ENCODE data around the gene AGT.
A peak's percentile ranks its signal among the peaks of the same experiment; 100 is the strongest.

- peak in 1 of 3 experiments; percentile 50; a peak in 1 of 6 replicates for TF ChIP-seq CTCF (IDR thresholded peaks at IDR 0.05 in 2 of 3, conservative IDR thresholded peaks at IDR 0.05 in 1 of 3; ENCODE audit: borderline replicate concordance in 1 of 3, insufficient read depth in 1 of 3, low read depth in 2 of 3, low read length in 2 of 3)
- TF ChIP-seq EGR1 (IDR thresholded peaks at IDR 0.05; ENCODE audit: low read depth), result no peak
- TF ChIP-seq FOSL1 (IDR thresholded peaks at IDR 0.05; ENCODE audit: low read depth), result no peak
Measured at GRCh38 chr1:230760360-230760827, 46.5 kb upstream of the AGT start.
